HG03432 (cell line): ENCODE data around the gene ZNF423.
A peak's percentile ranks its signal among the peaks of the same experiment; 100 is the strongest.

ENCODE experiments used
- ATAC-seq: cut with Tn5 transposase; IDR thresholded peaks from one replicate; pipeline ENCODE4 v1.9.1; 2021; ENCODE audit warnings: mild to moderate bottlenecking, moderate library complexity; ENCODE audit not compliant: unreplicated experiment

The ZNF423 gene

DNA sequence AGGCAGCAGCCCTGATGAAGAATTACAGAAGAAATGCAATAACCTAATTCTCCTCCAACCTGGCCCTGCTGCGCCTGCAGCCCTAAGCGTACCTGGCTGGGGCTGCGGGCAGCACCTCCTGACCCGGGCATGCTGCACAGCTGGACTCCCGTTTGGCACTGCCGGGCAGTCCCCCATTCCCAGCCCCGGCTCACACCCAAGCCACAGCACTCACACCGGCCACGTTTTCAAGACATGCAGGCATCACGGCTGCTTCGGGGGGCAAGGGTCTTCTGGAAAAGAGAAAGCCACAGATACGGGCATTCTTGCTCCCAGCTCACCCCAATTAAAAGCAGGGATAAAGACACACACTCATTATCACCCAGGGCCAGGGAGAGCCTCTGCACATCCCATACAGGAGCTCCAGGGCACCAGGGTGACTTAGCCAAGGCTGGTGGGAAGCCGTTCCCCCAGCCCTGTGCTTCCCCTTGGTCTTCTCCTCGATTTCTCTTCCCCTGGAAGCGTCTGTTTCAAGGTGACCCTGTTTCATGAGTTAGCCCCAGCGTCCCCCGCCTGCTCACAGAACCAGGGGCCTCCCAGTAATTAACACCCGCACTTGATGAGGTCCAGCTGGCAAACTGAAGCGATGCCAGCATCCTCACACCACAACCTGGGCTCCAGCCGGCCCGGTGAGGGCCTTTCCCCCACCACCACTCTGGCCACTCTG, 265.6 kb downstream of the ZNF423 start:
- ATAC-seq, result no peak

GRCh38 chr16:49589544-49590031, 266.3 kb downstream of the ZNF423 start:
- no peak for ATAC-seq

- ATAC-seq, result no peak
Observed at GRCh38 chr16:49588729-49589384, 267.1 kb downstream of the ZNF423 start.

- no peak for ATAC-seq
Observed at GRCh38 chr16:49588026-49588425, 267.9 kb downstream of the ZNF423 start.

DNA sequence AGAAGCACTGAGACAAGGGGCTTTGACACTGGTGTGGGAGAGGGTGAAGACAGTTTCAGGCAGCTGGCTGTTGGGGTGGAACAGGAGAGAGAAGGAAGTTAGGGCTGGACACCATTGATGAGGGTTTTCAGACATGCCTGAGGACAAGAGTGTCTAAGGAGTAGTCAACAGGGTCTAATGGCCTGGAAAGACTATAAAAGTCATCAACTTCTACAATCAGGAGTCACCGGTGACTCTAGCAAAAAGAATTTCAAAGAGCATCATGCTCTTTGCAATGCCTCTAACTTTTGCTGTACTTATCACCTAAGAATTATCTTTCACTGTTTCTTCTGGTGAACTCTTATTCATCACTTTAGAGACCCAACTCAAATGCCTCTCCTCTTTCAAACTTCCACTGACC, 268.4 kb downstream of the ZNF423 start:
- no peak for ATAC-seq

DNA sequence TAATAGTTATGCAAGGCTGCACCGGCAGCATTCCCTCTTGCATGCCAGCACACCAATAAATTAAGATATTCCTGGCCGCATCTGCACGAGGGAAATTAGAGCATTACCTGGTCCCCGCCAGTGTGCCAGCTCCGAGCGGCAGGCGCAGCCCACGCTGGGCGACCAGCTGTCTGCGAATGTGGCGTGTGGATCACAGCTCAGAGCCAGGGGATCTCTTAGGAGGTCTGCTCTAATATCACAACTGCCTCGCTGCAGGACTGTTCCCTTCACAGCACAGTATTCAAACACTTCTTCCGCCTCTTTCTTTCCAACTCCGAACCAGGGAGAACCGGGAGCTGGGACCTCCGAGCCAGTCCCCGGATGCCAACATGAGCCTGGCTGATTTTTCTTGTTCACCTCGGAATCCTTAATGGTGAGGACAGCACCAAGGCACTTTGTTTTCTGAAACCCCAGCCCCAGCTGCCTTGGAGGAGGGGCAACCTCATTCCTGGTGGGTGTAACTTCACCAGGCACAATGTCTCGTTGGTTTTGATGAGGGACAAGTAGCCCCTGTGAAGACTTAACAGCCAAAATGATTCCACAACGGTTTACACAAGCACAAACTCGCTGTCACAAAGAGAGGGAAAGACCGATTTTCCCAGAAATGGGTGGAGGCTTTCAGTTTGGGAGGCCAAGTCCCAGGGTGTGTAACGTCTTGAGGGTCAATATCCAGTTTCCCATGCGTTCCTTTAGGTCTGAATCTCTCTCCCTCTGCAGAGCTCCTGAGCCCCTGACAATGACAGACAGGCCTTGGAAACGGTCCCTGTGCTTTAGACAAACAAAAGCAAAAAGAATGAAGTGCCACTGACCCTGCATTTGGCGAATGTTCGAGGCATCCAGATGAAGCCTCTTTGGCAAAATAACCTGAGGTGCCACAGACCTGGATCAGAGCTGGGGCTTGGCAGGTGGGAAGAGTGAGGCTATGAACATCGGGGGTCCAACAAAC, 269.2 kb downstream of the ZNF423 start:
- ATAC-seq, result no peak

GRCh38 chr16:49585143-49585832, 270.6 kb downstream of the ZNF423 start:
- no peak for ATAC-seq

DNA sequence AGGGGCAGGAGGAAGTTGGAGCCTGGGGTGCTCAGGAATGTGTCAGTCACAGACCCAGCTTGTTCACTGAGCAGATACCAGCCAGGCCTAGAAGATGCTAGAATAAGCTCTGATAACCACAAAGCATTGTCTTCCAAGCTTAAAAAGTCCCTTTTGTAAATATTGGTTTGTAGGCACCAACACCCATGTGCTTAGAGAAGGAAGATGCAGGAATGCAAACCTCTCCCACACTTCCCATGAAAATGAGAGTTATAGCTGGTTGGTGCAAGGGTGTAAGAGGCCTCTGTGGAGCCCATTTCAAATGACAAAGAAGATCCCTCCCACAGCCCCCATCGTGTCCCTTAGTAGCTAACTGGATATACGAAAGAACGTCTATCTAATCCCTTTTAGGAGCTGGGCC, 272.0 kb downstream of the ZNF423 start:
- ATAC-seq, result no peak

DNA sequence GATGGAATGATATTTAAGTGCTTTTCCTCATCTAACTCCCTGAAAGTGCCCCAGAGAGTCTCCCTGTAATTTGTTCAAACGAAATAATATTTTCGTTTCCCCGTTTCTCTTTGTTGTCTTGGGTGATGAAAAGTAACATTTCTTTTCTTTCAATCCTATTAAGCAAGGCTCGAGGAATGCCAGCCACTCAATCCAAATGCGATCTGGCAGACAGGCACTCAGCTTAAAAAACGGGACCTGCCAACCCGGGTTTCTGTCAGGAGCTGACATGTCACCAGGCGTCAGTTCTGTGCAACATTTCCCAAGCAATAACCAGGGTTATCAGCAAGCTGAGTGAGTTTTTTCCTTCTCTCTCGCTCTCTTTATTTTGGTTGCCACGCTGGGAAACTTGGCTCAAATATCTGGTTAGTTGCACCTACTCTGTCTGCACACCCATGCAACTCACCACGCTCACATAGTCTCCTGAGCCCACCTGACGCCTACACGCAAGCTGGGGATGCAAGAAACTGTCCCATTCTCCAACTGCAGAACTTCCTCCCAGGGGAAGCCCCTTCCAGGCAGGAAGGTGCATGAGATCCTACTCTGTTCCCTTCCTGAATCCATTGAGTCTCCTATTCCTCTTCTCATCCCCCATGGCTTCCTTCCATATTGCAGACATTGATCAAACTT, 274.1 kb downstream of the ZNF423 start:
- ATAC-seq, result no peak

- ATAC-seq, result no peak
Observed at GRCh38 chr16:49580751-49581303, 275.1 kb downstream of the ZNF423 start.

- no peak for ATAC-seq
Observed at GRCh38 chr16:49578435-49579024, 277.4 kb downstream of the ZNF423 start.

- no peak for ATAC-seq
Observed at GRCh38 chr16:49578018-49578417, 277.9 kb downstream of the ZNF423 start.

DNA sequence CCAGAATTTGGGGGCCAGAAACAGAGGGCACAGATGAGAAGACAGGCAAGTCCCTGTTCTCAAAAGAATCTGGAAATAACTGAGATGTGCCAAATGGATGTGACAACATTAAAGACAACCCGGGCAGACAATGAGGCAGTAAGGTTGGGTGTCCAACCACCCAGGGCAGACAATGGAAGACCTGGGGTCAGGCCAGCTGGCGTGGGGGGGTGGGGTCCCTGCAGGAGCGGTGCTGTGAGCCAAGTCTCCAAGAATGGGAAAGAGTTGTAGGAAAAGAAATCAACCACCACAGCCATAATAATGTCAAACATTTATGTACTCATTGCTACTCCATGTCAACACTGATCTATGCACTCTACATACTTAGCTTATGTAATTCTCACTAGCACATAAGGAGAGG, 279.0 kb downstream of the ZNF423 start:
- no peak for ATAC-seq

GRCh38 chr16:49576173-49576494, 279.8 kb downstream of the ZNF423 start:
- no peak for ATAC-seq

DNA sequence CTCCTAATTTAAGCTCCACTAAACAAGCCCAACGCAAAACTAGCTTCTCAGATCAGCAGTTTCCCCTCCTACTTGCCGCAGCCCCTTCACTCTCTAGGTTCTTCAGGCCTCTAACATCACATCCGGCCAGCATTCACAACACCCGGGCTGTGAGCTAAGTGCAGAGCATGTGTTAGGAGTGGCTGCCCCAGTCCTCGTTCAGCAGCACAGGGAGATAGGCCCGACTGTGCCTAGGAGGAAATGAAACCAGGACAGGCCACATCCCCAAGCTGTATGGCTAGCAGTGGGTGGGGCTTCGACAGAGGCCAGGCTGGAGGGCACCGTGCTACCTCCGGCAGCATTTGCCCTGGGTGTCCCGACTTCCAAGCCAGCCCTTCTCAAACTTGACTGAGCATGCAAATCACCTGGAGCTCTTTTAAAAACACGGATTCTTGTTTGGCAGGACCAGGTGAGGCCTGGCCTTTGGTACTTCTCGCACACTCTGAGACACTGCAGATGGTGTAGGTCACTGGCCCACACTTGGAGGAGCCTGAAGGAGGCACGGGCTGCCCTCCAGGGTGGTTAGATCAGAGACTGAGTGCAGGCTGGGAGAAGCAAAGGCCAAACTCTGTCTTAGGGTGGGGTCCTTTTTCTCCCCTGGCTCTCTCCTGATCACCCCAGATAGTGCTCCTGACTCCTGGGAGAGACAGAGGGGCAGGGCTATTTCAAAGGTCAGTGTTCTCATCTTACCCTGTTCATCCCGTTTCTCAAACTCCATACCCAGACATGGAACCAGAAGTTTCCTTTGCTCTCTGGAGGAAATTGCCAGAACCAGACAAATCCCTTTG, 280.4 kb downstream of the ZNF423 start:
- ATAC-seq, result peak; percentile 98

DNA sequence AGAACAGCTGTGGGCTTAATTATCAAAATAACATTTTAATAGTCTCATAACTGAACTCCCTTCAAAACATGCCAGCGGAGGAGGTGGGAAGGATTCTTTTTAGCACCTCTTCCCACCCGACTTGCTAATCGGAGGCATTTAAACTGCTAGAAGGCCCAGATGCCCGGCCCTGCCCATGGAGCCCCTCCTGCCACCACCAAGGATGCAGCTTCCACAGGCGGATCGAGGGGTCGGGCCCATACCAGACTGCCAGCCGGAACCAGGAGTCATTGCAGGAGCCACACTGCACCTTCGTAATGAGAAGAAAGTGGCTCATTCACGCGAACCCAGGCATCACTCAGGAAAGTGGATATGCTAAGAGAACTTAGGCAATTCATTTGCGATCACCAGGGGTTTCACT, 281.1 kb downstream of the ZNF423 start:
- ATAC-seq, result no peak

- ATAC-seq, result no peak
Observed at GRCh38 chr16:49567950-49568349, 288.0 kb downstream of the ZNF423 start.

DNA sequence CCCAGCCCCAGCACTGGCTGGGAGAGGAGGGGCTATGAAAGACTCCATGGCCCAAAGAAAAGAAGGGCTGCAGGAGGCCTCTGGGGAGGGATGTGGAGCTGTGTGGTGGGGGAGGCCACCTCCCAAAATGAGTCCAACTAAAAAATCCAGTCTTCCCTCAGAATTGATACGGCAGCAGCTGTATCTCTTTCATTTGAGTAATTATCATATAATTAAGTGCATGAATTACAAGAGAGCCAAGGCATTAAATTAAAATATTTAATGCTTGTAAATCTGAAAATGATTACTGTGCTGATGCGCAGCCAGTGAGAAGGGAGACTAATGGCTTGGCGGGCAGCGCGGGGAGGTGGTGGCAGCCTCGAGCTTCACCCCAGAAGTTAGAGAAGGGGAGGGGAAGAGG, 289.5 kb downstream of the ZNF423 start:
- no peak for ATAC-seq
